HG03097 (cell line): Measurements from ENCODE around the gene JPT2.

Experiments used
- ATAC-seq: cut with Tn5 transposase; IDR thresholded peaks from one replicate; pipeline ENCODE4 v1.9.1; 2021; ENCODE audit not compliant: unreplicated experiment, low FRiP score

JPT2 gene, protein sequence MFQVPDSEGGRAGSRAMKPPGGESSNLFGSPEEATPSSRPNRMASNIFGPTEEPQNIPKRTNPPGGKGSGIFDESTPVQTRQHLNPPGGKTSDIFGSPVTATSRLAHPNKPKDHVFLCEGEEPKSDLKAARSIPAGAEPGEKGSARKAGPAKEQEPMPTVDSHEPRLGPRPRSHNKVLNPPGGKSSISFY

DNA sequence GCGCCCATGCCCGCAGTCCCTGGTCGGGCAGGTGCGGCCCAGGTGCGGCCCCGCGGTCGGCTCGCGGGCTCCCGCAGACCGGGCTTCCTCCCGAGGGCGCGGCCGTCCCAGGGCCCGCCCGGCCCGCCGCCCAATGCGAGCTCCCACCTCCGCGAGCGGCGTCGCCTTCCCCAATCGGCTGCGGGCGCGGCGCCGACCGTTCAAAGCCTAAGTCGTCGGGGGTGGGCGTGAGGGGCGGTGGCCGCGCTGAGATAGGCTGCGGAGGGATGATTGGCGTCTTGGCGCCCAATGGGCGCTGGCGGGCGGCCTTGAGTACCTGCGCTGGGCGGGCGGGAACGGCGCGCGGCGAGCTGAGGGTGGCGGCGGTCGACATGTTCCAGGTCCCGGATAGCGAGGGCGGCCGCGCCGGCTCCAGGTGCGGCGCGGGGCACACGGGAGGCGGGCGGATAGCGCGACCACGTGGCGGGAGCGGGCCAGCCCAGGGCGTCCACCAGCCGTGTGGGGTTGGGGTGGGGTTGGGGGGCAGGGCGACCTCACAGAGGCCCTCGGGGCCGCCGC lies at the start of gene JPT2:
JPT2 (plus strand) TSS at position 338 of the 558 bp plus-strand sequence; CDS start at position 372, 34 bp downstream.
- peak; percentile 88 for ATAC-seq

DNA sequence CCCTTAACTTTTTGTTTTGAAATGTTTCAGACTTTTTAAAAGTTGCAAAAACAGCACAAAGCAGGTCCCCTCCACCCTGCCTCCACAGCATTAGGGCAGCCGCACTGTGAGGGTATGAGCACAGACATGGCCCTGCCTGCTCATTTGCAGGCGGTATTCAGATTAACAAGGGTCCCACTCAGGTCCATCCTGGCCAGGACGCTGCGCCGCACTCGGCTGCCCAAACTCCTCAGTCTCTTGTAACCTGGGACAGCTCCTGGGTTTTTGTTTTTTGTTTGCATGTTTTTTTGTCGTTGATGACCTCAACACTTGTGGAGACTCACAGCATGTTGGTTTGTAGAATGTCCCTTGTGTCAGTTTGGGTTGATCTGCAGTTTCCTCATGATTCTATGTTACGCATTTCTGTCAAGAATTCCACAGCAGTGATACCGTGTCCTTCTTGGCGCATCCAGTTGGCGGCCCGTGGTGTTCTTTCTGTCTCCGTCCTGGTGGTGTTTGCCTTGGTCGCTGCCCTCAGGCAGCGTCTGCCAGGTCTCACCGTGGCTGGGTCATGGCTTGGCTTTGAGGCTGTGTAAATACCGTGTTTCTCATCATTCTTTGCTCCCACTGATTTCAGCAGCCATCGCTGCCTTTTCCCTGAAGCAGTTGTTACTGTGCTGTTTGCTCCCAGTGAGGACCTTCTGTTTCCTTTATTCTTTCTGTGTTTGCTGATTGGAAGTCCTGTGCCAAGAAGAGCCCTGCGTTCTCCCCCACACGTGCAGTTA lies 47.4 kb upstream of the JPT2 start:
- ATAC-seq = no peak

DNA sequence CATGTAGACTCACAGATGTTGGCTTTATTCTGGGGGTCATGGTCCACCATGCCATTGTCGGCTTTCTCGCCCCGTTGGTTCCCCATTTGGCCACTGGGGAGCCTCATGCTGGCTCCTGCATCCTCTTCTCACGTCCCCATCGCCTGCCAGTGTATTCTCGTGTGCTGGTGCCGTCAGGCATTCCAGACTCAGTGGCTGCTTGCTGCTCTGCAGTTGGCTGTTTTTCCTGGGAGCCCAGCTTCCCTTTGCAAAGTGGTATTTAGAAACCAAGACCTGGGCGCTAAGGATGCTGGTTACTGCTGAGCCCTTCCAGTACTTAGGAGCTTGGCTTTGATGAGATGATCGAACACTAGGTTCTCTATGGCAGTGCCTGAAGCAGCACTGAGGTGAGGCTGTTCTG lies 46.8 kb upstream of the JPT2 start:
- no peak for ATAC-seq

DNA sequence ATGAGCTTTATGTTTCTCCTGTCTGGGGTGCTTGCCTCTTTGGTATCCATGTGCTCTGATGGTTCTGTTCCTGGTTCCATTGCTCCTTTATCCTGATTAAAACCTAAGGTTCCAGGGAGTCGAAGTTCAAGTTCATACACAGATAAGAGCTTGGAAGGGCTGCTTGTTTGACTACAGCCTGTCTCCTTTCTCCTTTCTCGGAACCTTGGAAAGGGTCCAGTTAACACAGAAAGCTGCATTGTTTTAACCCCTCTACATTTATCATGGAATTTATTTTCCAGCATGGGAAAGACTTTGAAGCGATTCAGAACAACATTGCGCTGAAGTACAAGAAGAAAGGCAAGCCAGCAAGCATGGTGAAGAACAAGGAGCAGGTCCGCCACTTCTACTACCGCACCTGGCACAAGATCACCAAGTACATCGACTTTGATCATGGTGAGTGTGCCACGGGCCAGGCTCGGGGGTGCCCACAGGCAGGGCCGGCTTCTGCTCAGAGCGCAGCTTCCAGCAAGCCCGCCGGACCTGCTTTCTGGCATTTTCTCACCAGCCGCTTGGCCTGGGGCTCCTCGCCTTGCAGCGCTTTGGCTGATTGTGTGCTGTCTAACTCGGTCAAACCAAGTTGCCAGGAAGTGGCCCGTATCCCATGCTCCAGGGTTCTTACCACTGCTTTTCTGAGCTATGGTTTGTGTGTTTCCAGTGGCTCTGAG lies 46.0 kb upstream of the JPT2 start:
- ATAC-seq = no peak

DNA sequence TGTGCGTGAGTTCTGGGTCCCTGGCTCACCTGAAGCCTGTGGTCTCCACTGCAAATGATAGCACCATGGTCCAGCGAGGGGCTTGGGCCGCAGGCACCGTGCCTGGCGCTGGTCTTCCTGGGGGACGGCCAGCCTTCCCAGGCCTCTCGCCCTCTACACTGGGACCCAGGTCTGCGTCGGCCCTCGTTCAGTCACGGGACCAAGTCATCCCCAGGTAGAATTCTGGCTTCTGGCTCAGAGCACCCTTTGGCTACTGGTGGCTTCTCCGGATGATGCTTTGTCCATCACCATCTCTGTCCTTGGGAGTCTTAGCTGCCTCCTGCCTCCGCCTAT lies 45.5 kb upstream of the JPT2 start:
- no peak for ATAC-seq

DNA sequence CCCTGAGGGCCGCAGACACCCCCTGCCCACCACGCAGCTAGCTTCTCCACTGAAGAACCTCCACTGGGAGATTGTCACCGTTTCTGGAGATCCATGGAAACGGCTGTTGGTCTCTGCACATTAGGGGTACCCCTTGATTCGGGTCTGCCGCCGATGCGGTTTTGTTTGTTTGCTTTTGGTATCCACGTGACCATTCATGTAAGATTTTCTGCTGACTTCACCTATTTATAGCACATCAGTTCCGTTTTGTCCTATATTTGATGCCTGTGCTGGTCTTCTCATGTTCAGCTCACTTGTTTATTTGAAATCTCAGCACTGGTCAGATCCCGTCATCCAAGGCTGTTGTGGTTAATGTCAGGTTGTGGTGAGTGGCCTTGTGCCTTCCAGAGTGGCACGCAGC lies 44.8 kb upstream of the JPT2 start:
- ATAC-seq = no peak

DNA sequence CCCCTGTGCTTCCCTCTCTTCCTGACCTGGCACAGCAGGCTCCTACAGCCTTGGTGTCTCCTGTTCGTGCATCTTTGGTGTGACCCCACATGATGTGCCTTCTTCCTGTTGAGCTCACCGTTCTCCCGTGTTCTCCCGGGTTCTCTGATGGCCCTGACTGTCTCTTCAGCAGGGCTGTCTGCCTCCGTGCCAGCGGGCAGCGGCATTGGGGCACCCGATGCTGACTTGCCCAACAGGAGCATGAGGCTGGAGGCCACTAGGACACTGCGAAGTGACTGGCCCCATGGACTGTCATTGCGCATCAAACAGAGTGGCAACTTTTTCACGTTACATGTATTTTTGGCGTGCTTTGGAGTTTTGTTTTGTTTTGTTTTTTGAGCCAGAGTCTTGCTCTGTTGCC lies 43.5 kb upstream of the JPT2 start:
- no peak for ATAC-seq

DNA sequence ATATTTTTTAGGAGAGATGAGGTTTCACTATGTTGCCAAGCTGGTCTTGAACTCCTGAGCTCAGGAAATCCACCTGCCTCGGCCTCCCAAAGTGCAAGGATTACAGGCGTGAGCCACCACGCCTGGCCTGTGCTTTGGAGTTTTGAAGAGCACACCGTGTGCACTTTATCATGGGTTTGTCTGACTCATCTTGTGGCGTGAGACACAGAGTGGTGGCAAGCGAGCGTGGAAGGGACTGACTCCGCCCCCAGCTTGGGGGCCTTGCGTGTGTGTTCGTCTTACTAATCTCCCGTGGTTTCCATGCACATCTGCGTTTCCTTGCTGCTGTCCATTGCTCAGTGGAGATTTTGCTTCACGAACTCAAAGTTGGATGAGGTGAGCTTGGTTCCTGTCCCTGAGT lies 43.0 kb upstream of the JPT2 start:
- ATAC-seq = no peak

DNA sequence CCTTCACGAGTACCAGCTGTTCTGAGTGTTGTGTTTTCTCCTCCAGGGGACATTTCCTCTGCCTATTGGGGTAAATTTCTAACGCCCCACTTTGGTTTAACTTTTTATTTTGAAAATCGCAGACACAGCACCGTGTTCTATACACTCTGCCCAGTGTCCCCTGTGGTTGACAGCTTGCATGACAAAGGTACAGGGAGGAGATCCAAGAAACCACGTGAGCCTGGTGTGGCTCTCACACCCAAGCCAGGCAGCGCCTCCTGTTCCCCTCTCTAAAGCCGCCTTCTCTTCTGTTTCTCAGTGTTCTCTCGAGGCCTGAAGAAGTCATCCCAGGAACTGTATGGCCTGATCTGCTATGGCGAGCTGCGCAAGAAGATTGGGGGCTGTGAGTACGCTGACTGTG lies 40.6 kb upstream of the JPT2 start:
- ATAC-seq = no peak

DNA sequence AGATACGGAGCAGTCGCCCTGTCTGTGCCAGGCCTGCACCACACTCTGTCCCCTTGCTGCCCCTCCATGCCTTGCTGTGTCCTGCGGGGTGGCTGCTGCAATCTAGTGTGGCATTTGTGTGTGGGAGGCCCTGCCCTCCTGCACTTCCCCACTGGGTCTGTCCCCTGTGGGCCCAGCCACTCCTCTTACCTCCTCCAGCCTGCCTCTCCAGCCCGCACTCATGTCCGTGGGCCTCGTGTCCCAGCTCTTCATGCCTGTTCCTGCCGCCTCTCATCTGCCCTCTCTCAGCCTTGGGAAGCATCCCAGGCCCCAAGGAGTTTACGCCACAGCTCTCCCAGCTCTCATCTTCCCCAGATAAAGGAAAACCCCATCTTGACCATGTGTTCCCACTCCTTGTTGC lies 39.3 kb upstream of the JPT2 start:
- ATAC-seq = no peak

DNA sequence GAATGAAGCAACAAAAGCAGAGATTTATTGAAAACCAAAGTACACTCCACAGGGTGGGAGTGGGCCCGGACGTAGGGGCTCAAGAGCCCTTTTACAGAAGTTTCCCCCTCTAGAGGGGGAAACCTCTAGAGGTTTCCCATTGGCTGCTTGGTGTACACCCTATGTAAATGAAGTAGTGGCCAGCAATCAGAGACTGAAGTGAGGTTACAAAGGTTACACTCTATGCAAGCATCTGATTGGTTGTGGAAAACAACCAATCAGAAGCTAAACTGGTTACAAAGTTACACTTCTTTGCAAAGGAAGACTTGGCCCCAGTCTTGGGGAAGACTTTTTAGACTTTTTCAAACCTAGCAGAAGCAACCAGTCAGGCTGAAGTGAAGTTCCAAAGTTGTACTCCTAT lies 38.8 kb upstream of the JPT2 start:
- ATAC-seq = no peak

DNA sequence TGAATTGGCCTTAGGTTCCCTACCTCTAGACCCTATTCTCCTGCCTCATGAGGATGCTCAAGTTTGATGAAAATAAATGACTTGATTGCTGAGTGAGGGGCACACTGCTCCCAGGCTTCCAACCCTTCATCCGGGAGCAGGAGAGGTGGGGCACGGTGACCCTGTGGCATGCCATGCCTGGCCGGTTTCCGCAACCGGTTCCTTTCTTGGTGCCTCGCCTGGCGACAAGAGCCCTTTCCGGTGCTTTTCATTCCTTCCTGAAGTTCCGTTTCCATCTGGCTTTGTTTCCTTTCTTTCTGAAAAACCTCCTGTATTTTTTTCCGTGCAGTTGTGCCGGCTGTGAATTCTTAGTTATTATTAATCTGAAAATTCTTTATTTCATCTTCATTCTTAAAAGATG lies 38.2 kb upstream of the JPT2 start:
- no peak for ATAC-seq

DNA sequence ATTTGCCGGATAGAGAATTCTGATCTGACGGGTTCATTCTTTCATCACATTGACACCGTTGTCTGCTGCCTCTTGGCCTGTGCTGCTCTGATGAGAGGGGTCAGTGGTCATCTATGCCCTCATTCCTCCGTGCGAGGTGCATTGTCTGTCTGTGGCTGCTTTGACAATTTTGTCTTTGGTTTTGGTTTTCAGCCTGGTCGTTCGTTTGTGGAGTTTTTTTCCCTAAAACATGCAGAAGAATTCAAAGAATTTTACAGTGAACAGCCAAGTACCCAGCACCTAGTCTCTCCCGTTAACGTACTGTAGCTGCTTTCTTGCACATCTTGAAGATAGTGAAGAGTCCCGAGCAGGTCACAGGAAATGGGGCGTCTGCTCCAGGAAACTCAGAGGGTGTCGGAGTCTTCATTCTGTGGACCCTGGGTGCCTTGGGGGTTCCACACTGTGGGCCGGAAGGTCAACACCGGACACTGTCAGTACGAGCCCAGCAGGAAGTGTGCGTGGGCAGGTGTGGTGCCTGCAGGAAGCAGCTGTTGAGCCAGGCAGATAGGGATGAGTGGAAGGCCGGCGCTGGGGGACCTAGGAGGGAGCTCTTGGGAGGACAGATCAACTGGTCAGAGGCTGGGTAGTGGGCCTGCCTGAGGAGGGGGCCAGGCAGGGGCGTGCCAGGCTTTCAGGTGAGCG lies 37.7 kb upstream of the JPT2 start:
- no peak for ATAC-seq

DNA sequence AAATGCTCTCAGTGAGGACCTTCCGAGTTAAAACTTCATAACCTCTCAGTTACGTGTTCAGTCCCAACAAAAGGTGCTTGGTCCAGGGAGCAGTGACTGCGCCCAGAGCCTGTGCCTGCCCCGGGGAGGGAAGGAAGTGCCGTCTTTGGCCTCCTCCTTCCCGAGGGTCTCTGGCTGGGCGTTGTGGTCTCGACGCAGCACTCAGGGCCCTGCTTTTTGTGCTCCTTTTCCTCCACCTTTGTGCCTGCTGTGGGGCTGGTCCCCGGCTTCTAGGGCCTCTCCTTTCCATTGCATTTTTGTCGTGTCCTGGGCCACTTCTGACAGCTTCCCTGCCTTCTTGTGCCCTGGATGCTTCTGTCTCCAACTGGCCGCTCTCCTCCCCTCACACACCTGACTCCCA lies 36.8 kb upstream of the JPT2 start:
- no peak for ATAC-seq

DNA sequence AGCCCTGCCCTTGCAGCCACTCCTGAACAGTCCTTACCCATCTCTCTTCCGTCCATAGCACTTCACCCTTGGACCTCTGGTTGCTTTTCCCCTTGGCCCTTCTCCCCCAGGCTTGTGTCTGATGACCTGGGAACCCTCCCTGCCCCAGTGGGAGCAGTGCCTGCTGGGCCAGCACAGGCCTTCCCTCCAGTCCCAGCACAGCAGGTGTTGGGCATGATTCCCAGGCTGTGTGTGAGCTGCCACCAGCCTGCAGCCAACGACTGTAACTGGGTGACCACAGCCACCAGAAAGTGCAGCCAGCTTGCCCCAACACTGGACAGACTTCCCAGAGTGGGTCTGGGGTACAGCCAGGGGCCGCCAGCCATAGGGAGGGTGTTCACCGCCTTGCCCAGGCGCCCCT lies 35.9 kb upstream of the JPT2 start:
- no peak for ATAC-seq

DNA sequence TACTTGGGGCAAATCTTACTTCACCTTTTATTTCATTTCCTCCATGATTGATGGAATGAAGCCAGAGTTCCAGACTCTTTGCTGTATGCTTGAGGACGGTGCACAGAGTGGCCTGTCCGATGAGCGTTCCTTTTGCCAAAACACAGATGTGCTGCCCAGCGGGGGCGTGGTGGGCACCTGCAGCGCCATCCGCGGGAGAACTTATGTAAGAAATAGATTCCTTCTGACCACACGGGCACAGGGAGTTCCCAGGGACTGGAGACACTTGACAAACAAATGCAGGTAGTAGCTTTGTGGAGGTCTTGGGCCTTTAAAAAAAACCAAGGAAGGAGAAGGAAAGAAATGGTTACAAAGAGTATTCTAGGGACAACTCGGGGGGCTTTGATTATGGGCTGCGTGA lies 35.3 kb upstream of the JPT2 start:
- no peak for ATAC-seq

DNA sequence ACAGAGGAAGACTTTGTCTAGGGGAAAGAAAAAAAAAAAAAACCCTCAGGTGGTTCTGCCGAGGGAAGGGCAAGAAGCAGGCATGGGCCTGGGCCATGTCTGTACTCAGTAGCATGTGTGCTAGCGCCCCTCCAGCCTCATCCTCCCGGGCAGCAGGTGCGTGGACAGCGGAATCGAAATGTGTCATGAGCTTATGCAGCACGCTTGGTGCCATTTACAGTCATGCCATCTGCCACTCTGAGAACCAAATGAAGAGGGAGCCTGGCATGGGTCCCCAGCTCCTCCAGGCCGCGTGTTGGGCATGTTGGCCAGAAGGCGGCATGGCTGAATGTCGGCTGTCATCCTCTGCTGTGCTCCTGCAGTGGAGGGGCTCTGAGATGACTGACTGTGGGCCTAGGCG lies 34.6 kb upstream of the JPT2 start:
- no peak for ATAC-seq

DNA sequence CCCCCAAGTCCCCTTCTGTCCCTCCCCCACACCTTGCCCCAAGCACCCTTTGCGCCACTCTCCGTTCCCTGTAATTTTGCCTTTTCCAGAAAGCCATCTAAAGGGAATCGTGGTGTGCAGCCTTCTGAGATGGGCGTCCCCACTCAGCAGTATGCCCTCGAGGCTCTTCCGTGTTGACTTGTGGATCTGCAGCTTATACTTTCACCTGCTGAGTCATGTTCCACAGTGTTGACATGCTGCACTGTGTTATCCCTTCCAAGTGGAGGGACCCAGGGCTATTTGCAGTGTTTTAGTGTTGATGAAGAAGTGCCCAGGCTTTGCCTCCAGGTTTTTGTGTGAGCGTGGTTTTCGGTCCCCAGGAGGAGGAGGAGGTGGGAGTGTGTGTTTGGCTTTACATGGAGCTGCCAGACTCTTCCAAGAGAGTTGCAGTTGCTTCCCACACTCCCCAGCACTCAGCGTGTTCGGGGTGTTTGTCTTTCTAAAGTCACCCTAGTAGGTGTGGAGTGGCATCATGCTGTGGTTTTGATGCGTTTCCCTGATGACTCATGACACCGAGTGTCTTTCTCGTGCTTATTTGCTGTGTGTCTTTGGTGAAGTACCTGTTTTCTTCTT lies 32.1 kb upstream of the JPT2 start:
- ATAC-seq = no peak

DNA sequence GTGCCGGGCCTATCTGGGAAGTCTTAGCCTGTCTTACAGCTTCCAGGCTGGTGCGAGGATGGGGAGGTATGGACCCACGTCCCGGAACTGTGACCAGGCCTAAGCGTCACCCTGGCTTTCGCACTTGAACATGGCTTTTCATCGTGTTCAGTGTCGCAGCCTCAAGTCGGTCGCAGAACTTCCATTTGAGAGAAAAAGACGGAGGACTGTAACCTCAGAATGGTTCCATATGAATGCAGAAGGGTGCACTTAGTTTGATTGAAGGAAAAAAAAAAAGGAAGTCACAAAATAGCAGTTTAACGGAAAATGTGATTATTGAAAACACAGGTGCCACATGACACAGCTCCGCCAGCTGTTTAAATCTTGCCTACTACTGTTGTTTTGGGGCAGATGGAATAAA lies 30.2 kb upstream of the JPT2 start:
- no peak for ATAC-seq

DNA sequence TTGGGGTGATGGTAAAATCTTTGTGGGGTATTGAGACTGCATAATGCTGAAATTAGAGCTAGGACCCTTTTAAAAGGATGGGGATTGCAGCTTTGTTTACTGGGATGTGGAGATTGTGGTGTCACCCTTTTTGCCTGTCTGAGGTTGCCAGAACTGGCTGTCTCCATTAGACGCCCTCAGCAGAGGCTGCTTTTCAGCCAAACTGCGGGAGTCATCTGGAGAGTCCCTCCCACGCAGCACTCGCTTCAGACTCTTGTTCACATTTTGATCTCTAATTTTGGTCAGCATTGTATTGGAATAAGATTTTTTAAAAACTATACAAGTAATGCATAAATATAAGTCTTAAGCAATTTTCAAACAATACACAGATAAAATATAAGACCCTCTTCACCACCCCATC lies 27.9 kb upstream of the JPT2 start:
- no peak for ATAC-seq
